Sciatic nerve (tissue), 2 donors: Measurements from ENCODE around the gene ORAI2. TPM values are rescaled to one million over a fixed set of nuclear protein-coding genes. Genes with fewer than 3 reads are reported as not detected.
A peak's percentile ranks its signal among the peaks of the same experiment; 100 is the strongest.
"Not testable (repeated sequence)": the region's sequence is repeated elsewhere in the genome, so short reads cannot be mapped to it uniquely, and the experiment has no call there.

Source experiments
- ATAC-seq: fragments of 200-7000 bp; cut with Tn5 transposase; one replicate; pipeline ENCODE4 v1.9.1; 2020; ENCODE audit warnings: mild to moderate bottlenecking, moderate library complexity
- DNase-seq: peaks from one replicate; pipeline ENCODE4 v3.0.0-alpha.2; 2020; ENCODE audit warnings: low spot score
- intact Hi-C: fragments of 100-400 bp; cut with DNase I; formaldehyde crosslinking; loops from one replicate; pipeline ENCODE4 v1.14.2; 2022
- microRNA-seq: library from miRNA; unstranded; fragments of <30 nt; microRNA quantifications from one replicate; pipeline ENCODE4 v1.2.0, GENCODE V29; 2020
- total RNA-seq: library from RNA; stranded (reverse); fragmentation: NEBNext Ultra II Directional; extraction: Animal tissue kit (Norgen Biotek cat#: 25700); gene quantifications from one replicate; pipeline ENCODE4 v1.2.1, GENCODE V29; 2021
- donor health status: DM: no; HTN: no; CAD: no.
- donor health status: DM: no; HTN: no; CAD: no.

The ORAI2 gene
- total RNA-seq, 1 donor from 2014 or later: 18.0 TPM

DNA sequence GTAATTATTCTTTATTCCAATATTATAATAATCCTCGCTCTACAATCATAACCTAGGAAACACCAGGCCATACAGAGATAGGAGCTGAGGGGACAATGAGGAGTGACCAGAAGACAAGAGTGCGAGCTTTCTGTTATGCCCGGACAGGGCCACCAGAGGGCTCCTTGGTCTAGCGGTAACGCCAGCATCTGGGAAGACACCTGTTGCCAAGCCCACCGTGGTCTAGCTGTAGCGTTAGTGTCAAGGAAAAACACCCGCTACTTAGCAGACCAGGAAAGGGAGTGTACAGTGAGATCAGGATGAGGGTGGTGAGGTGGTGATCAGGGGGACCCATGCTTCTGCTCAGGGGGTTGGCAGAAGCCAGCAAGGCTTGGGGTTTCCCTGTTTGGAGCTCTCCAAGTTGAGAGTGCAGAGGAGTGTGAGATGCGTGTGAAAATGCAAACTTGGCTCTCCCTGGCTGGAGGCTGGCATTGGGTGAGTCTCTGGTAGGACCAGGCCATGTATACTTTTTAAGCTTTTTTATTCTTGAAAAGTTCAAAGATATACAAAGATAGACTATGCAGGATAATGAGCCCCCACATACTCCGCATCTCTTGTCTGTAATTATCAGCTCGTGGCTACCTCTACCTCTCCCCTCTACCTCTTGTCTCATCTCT is 46.7 kb downstream of the ORAI2 start:
- peak; percentile 60 for DNase-seq
- ATAC-seq, intact Hi-C loops: not testable (repeated sequence)

GRCh38 chr7:102481962-102482361 is 48.6 kb downstream of the ORAI2 start:
- ATAC-seq, DNase-seq, intact Hi-C loops: not testable (repeated sequence)

DNA sequence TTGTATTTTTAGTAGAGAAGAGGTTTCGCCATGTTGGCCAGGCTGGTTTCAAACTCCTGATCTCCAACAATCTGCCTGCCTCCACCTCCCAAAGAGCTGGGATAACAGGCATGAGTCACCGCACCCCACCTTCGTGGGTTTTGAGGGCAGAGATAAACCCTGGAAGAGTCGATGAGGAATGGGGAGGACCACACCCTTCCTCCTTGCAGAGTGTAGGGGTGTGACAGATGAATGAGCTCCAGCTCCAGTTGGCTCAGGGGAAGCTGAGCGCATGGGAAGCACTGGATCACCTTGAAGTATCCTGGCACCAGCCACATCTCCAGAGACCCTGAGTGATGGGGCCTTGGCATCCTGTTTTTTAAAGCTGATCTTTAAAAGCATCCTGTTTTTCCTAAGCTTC is 50.9 kb downstream of the ORAI2 start:
- intact Hi-C loops, ATAC-seq, DNase-seq: not testable (repeated sequence)

DNA sequence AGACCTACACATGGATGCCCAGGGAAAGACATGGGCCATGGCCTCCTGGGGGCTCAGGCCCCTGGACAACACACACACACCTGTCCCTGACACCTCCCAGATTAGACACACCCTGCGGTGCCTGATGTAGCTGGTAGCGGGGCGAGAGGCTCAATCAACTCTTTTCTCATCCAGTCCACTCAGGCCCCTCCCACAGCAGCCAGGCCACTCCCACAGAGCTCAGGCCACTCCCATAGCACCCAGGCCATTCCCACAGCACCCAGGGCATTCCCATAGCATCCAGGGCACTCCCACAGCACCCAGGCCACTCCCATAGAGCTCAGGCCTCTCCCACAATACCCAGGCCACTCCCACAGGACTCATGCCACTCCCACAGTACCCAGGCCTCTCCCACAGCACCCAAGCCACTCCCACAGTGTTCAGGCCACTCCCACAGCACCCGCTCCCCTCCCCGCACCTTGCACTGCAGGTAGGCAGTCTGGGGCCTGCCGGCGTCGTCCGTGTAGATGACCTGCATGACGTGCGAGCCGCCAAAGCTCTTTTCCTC is 57.2 kb downstream of the ORAI2 start:
- ATAC-seq: peak; percentile 48
- peak; percentile 76 for DNase-seq
- intact Hi-C loops: not testable (repeated sequence)

DNA sequence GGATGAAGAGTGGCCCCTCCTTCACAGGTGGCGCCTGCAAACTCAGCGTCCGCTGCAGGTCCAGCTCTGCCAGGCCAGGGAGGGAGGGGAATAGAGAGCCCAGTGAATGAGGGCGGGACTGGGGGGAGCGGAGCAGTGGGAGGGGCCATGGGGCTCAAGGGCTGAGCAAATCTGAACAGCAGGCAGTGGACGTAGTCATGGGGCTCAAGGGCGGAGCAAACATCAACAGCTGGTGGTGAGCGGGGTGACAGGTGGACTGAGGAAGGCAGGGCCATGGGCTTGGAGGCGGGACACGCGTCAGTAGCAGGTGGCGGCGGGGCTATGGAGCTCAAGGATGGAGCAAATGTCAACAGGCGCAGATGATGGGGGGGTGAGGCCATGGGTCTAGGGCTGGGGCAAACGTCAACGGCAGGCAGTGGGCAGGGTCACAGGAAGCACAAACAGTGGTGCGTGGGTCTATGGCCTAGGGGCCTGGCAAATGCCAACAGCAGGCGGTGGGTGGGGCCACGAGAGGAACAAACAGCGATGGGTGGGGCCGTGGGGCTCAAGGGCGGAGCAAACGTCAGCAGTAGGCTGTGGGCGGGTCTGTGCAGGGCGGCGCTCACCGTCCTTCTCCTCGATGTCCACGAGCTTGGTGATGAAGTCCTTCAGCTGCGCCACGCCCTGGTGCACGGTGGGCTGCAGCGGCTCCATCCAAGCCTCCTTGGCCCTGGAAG is 60.0 kb downstream of the ORAI2 start:
- DNase-seq, intact Hi-C loops: not testable (repeated sequence)
- peak; percentile 81 for ATAC-seq

GRCh38 chr7:102494026-102494425 is 60.7 kb downstream of the ORAI2 start:
- intact Hi-C loops, DNase-seq, ATAC-seq: not testable (repeated sequence)

GRCh38 chr7:102494473-102495149 is 61.2 kb downstream of the ORAI2 start:
- DNase-seq, intact Hi-C loops: not testable (repeated sequence)
- peak; percentile 18 for ATAC-seq

DNA sequence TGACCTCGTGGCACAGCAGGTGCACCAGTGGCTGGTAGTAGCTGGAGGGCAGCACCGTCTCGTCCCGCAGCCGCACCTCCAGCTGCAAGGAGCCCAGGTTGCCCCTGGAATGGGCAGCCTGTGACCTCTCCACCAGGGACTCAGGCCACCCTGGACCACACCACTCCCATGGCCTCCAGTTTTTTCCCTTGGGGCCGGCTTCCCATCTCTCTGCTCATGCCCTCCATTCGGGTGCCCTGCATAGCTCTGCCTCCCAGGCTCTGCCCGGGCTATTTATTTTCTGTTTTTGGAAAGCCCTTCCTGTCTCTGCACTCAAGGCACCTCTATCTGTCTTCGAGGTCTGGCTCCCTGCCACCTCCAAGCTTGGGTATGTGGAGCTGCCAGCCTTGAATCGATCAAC is 63.5 kb downstream of the ORAI2 start:
- intact Hi-C loops, ATAC-seq, DNase-seq: not testable (repeated sequence)

DNA sequence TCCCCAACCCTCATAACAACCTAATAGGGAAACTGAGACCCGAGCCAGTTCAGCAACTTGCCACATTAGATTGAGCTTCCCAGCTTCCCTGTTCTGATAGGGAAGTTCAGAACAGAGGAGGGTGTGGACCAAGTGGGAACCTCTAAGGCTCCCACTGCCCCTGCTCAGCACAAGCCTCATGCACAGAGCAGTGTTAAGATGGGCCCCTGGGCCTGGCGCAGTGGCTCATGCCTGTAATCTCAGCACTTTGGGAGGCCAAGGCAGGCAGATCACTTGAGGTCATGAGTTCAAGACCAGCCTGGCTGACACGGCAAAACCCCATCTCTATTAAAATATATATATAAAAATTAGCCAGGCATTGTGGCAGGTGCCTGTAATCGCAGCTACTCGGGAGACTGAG is 63.9 kb downstream of the ORAI2 start:
- ATAC-seq, intact Hi-C loops, DNase-seq: not testable (repeated sequence)

DNA sequence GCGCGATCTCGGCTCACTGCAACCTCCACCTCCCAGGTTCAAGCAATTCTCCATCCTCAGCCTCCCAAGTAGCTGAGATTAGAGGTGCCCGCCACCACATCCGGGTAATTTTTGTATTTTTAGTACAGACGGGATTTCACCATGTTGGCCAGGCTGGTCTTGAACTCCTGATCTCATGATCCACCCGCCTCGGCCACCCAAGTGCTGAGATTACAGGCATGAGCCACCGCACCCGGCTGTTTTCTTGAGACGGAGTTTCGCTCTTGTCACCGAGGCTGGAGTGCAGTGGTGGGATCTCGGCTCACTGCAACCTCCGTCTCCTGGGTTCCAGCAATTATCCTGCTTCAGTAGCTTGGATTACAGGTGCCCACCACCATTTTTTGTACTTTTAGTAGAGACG is 64.9 kb downstream of the ORAI2 start:
- DNase-seq, ATAC-seq, intact Hi-C loops: not testable (repeated sequence)

GRCh38 chr7:102503141-102503540 is 69.8 kb downstream of the ORAI2 start:
- intact Hi-C loops, DNase-seq: not testable (repeated sequence)
- peak; percentile 16 for ATAC-seq

DNA sequence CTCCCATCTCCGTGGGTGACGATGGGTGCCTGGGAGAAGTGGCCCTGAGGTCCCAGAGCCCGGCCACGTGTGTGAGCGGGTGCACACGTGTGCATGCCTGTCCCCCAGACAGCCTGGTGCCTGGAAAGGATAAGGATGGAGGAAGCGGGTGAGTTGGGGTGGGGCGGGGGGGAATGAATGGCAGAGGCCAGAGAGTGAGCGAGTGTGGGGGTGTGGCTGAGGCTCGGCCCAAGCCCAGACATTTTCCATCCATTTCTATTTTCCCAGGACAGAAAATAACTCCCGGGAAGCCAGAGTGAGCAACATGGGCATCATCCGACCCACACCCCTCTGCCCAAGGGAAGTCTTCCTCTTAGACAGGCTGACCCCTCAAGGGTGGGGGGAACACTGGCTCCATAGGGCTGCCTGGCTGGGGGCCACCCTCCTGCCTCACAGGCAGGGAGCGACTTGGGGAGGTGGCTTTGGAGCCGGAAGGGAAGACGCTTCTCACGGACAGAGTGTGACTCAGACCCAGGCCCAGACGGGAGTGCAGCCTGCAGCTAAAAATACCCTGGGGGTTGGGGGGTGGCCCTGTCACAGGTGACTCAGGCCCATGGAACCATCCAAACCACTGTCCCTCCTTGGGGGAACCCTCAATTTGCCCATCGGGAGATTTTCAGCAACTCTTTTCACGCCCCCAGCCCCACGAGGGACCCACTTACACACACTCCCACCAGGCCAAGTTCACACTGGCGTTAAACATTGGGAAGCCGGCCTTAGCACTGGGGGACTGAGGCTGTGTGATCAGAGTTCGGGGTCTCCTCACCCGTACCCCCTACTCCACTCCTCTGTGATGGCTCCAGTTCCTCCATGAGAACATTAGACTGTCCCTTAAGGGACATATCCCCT is 72.2 kb downstream of the ORAI2 start:
- ATAC-seq, intact Hi-C loops: not testable (repeated sequence)
- DNase-seq: peak; percentile 57

Small RNA genes within 50 kb of the gene (microRNA-seq; reads per million reads assigned to microRNA genes)
- not detected for gene MIR4467
- gene MIR5090: not detected
- not detected for gene MIR548O

Other genes starting within 250 kb of the ORAI2 start
- gene SH2B2, start 146.7 kb upstream of the ORAI2 start, total RNA-seq: 9.9 TPM
- gene SPDYE6, start 77.1 kb upstream of the ORAI2 start, total RNA-seq: not detected
- 29.8 TPM for gene PRKRIP1, start 37.2 kb upstream of the ORAI2 start, total RNA-seq
- gene ALKBH4, start 31.3 kb downstream of the ORAI2 start, total RNA-seq: 8.6 TPM
- gene LRWD1, start 31.4 kb downstream of the ORAI2 start, total RNA-seq: 11.1 TPM
- 31.6 TPM for gene POLR2J, start 45.3 kb downstream of the ORAI2 start, total RNA-seq
- gene RASA4B, start 84.2 kb downstream of the ORAI2 start, total RNA-seq: 59.3 TPM
- 31.6 TPM for gene UPK3BL2, start 110.1 kb downstream of the ORAI2 start, total RNA-seq
- gene SPDYE2, start 117.7 kb downstream of the ORAI2 start, total RNA-seq: 0.31 TPM
- gene POLR2J3, start 139.0 kb downstream of the ORAI2 start, total RNA-seq: 64.2 TPM
- gene RASA4, start 183.2 kb downstream of the ORAI2 start, total RNA-seq: 233 TPM
- gene UPK3BL1, start 209.2 kb downstream of the ORAI2 start, total RNA-seq: 23.0 TPM
- not detected for gene SPDYE2B, start 216.7 kb downstream of the ORAI2 start, total RNA-seq
- gene POLR2J2, start 238.1 kb downstream of the ORAI2 start, total RNA-seq: 20.6 TPM